HG03175 (cell line): ENCODE results near the gene PLXNA3.

Experiments used
- ATAC-seq: cut with Tn5 transposase; IDR thresholded peaks from one replicate; pipeline ENCODE4 v1.9.1; 2021; ENCODE audit warnings: mild to moderate bottlenecking, moderate library complexity; ENCODE audit not compliant: unreplicated experiment

The PLXNA3 gene

GRCh38 chrX:154458116-154458953, at the start of gene PLXNA3:
Gene PLXNA3 (plus strand): TSS chrX:154458281. CDS start chrX:154460184, 1,903 bp downstream.
- ATAC-seq, result peak; percentile 52

GRCh38 chrX:154408659-154409221, 49.3 kb upstream of the PLXNA3 start:
- ATAC-seq, result no peak

GRCh38 chrX:154409222-154409871, 48.7 kb upstream of the PLXNA3 start, which contains the start of gene DNASE1L1:
Gene DNASE1L1 (minus strand): TSS chrX:154409254. CDS start chrX:154405568, 3,686 bp downstream.
- ATAC-seq, result no peak

- peak; percentile 62 for ATAC-seq
Measured at GRCh38 chrX:154411981-154412340, 46.1 kb upstream of the PLXNA3 start.

GRCh38 chrX:154412468-154412867, 45.6 kb upstream of the PLXNA3 start:
- ATAC-seq, result no peak

GRCh38 chrX:154413142-154413541, 44.9 kb upstream of the PLXNA3 start:
- no peak for ATAC-seq

- no peak for ATAC-seq
Measured at GRCh38 chrX:154417157-154417556, 40.9 kb upstream of the PLXNA3 start.

- ATAC-seq, result no peak
Measured at GRCh38 chrX:154419189-154419588, 38.9 kb upstream of the PLXNA3 start.

GRCh38 chrX:154419688-154420401, 38.2 kb upstream of the PLXNA3 start:
- ATAC-seq, result no peak

- no peak for ATAC-seq
Measured at GRCh38 chrX:154420402-154420756, 37.7 kb upstream of the PLXNA3 start.

GRCh38 chrX:154426916-154427770, 30.9 kb upstream of the PLXNA3 start:
- ATAC-seq, result no peak

- peak; percentile 98 for ATAC-seq
Measured at GRCh38 chrX:154428176-154429171, 29.6 kb upstream of the PLXNA3 start, which contains the start of gene ATP6AP1. Gene ATP6AP1 (plus strand): TSS chrX:154428677. CDS start chrX:154428693, 16 bp downstream.

GRCh38 chrX:154429711-154430110, 28.4 kb upstream of the PLXNA3 start:
- ATAC-seq, result no peak

- ATAC-seq, result no peak
Measured at GRCh38 chrX:154430479-154430878, 27.6 kb upstream of the PLXNA3 start.

GRCh38 chrX:154430916-154431315, 27.2 kb upstream of the PLXNA3 start:
- no peak for ATAC-seq

- no peak for ATAC-seq
Measured at GRCh38 chrX:154431341-154431740, 26.7 kb upstream of the PLXNA3 start.

GRCh38 chrX:154432210-154432609, 25.9 kb upstream of the PLXNA3 start:
- no peak for ATAC-seq

GRCh38 chrX:154433605-154434004, 24.5 kb upstream of the PLXNA3 start:
- no peak for ATAC-seq
